Ovary (tissue), 3 donors: ENCODE measurements around the gene C10orf105.

Experiments
- EP300 ChIP-seq: sonication (generic); formaldehyde crosslinking; IDR thresholded peaks from one replicate; pipeline ENCODE4 v1.6.1; 2017; ENCODE audit warnings: antibody characterized with exemption
- POLR2A ChIP-seq: fragments of 450-650 bp; IDR thresholded peaks from one replicate; pipeline ENCODE4 v1.6.1; 2017; ENCODE audit warnings: antibody characterized with exemption, mild to moderate bottlenecking, moderate library complexity
- TF ChIP-seq, protein P1 (sequence below), 3 donors: fragments of 450-650 bp in 2 of 3; fragments of 200-600 bp in 1 of 3; IDR thresholded peaks; one replicate each; pipeline versions ENCODE4 v1.5.1 to v1.8.0; 2016 to 2022; ENCODE audit warnings: antibody characterized with exemption in 3 of 3, mild to moderate bottlenecking in 1 of 3
- donor health status: DM: no; HTN: no; CAD: no.

DNA sequence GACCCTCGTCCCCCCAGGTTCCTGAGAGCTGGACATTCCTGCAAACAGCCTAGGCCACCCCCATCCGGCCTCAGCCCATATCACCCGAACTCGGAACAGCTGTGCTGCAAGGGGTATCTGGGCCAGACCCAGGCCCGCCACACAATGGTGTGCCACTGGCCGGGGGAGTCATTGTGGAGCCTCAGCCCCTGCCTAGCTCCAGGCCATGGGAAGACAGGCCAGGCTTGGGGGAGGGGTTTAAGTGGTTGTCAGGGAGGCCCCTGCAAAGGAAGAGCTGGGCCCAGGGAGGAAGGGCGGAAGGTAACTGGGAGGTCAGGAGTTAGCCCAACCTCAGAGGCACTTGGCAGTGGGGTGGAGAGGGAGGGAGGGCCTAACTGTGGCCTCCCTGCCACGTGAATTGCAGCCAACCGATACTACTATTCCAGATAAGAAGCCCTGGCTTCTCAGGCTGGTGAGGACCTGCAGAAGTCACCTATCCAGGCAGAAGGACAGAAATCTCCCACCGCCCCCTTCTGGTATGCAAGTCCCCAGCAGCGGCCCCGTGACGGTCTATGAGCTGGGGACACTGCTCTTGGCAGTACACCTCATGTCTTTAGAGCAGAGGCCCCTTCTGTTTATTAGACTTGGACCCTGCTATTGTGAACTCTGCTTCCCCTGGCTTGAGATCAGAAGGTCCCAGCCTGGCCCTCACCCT is 26.9 kb upstream of the C10orf105 start:
- TF ChIP-seq, protein P1, sequence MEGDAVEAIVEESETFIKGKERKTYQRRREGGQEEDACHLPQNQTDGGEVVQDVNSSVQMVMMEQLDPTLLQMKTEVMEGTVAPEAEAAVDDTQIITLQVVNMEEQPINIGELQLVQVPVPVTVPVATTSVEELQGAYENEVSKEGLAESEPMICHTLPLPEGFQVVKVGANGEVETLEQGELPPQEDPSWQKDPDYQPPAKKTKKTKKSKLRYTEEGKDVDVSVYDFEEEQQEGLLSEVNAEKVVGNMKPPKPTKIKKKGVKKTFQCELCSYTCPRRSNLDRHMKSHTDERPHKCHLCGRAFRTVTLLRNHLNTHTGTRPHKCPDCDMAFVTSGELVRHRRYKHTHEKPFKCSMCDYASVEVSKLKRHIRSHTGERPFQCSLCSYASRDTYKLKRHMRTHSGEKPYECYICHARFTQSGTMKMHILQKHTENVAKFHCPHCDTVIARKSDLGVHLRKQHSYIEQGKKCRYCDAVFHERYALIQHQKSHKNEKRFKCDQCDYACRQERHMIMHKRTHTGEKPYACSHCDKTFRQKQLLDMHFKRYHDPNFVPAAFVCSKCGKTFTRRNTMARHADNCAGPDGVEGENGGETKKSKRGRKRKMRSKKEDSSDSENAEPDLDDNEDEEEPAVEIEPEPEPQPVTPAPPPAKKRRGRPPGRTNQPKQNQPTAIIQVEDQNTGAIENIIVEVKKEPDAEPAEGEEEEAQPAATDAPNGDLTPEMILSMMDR (IDR thresholded peaks at IDR 0.05), result no peak
- TF ChIP-seq POLR2A, result no peak
- TF ChIP-seq EP300, result no peak
